ENCODE results near the gene ZNF883.
A peak's percentile ranks its signal among the peaks of the same experiment; 100 is the strongest.

- TF ChIP-seq CTCF (IDR thresholded peaks at IDR 0.05; ENCODE audit: insufficient read depth, low read length) = peak; percentile 87
- no peak for TF ChIP-seq POLR2AphosphoS5 (IDR thresholded peaks at IDR 0.05; ENCODE audit: low read depth)
- no peak for TF ChIP-seq GABPA (IDR thresholded peaks at IDR 0.05; ENCODE audit: low read depth)
Observed at GRCh38 chr9:112921549-112921948, 90.4 kb downstream of the ZNF883 start.
